ENCODE measurements around the gene CFAP141.

- TF ChIP-seq POLR2AphosphoS5 (IDR thresholded peaks at IDR 0.05) (no peak), EP300 (conservative IDR thresholded peaks at IDR 0.05; ENCODE audit: poor library complexity, severe bottlenecking) (no peak), SMC3 (conservative IDR thresholded peaks at IDR 0.05; ENCODE audit: poor library complexity) (no peak), CTCF (IDR thresholded peaks at IDR 0.05; ENCODE audit: poor library complexity, severe bottlenecking) (no peak), RAD21 (conservative IDR thresholded peaks at IDR 0.05) (no peak), MXI1 (conservative IDR thresholded peaks at IDR 0.05; ENCODE audit: poor library complexity, severe bottlenecking) (no peak), TAF1 (IDR thresholded peaks at IDR 0.05; ENCODE audit: low read depth) (no peak), EZH2 (IDR thresholded peaks at IDR 0.05; ENCODE audit: borderline replicate concordance, insufficient read depth, low read length, poor library complexity, severe bottlenecking) (no peak)
- TF ChIP-seq, protein P1, sequence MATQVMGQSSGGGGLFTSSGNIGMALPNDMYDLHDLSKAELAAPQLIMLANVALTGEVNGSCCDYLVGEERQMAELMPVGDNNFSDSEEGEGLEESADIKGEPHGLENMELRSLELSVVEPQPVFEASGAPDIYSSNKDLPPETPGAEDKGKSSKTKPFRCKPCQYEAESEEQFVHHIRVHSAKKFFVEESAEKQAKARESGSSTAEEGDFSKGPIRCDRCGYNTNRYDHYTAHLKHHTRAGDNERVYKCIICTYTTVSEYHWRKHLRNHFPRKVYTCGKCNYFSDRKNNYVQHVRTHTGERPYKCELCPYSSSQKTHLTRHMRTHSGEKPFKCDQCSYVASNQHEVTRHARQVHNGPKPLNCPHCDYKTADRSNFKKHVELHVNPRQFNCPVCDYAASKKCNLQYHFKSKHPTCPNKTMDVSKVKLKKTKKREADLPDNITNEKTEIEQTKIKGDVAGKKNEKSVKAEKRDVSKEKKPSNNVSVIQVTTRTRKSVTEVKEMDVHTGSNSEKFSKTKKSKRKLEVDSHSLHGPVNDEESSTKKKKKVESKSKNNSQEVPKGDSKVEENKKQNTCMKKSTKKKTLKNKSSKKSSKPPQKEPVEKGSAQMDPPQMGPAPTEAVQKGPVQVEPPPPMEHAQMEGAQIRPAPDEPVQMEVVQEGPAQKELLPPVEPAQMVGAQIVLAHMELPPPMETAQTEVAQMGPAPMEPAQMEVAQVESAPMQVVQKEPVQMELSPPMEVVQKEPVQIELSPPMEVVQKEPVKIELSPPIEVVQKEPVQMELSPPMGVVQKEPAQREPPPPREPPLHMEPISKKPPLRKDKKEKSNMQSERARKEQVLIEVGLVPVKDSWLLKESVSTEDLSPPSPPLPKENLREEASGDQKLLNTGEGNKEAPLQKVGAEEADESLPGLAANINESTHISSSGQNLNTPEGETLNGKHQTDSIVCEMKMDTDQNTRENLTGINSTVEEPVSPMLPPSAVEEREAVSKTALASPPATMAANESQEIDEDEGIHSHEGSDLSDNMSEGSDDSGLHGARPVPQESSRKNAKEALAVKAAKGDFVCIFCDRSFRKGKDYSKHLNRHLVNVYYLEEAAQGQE (IDR thresholded peaks at IDR 0.05; ENCODE audit: borderline replicate concordance): no peak
Observed at GRCh38 chr1:154237880-154238506, 31.9 kb upstream of the CFAP141 start.
